ENCODE results near the gene EEFSEC.

Gene EEFSEC

GRCh38 chr3:128275316-128276145 is 122.2 kb downstream of the EEFSEC start:
- DNase-seq = no peak

- no peak for DNase-seq
Observed at GRCh38 chr3:128276146-128276435, 122.8 kb downstream of the EEFSEC start.

- no peak for DNase-seq
Observed at GRCh38 chr3:128276577-128277183, 123.4 kb downstream of the EEFSEC start.

GRCh38 chr3:128277378-128278069 is 124.2 kb downstream of the EEFSEC start:
- DNase-seq = no peak

- DNase-seq = no peak
Observed at GRCh38 chr3:128278130-128278529, 124.8 kb downstream of the EEFSEC start.

GRCh38 chr3:128278761-128279600 is 125.7 kb downstream of the EEFSEC start:
- DNase-seq = peak; percentile 93

- no peak for DNase-seq
Observed at GRCh38 chr3:128279601-128279880, 126.3 kb downstream of the EEFSEC start.

GRCh38 chr3:128280481-128281052 is 127.3 kb downstream of the EEFSEC start:
- DNase-seq = no peak

- no peak for DNase-seq
Observed at GRCh38 chr3:128281056-128281455, 127.8 kb downstream of the EEFSEC start.

- no peak for DNase-seq
Observed at GRCh38 chr3:128281461-128282367, 128.4 kb downstream of the EEFSEC start.

- peak; percentile 45 for DNase-seq
Observed at GRCh38 chr3:128282380-128283196, 129.3 kb downstream of the EEFSEC start.

GRCh38 chr3:128283421-128283820 is 130.1 kb downstream of the EEFSEC start:
- DNase-seq = no peak

- no peak for DNase-seq
Observed at GRCh38 chr3:128285042-128285966, 132.0 kb downstream of the EEFSEC start.

- no peak for DNase-seq
Observed at GRCh38 chr3:128285967-128286321, 132.7 kb downstream of the EEFSEC start.

GRCh38 chr3:128286691-128287090 is 133.4 kb downstream of the EEFSEC start:
- no peak for DNase-seq

GRCh38 chr3:128287216-128287615 is 133.9 kb downstream of the EEFSEC start:
- no peak for DNase-seq

- no peak for DNase-seq
Observed at GRCh38 chr3:128289534-128289933, 136.3 kb downstream of the EEFSEC start.

- no peak for DNase-seq
Observed at GRCh38 chr3:128290484-128290883, 137.2 kb downstream of the EEFSEC start.

GRCh38 chr3:128293930-128294329 is 140.6 kb downstream of the EEFSEC start:
- no peak for DNase-seq

- no peak for DNase-seq
Observed at GRCh38 chr3:128294999-128295468, 141.8 kb downstream of the EEFSEC start.
